NB4 (cell line): ENCODE data around the gene LOC128125822.
A peak's percentile ranks its signal among the peaks of the same experiment; 100 is the strongest.
"Not testable (repeated sequence)": the region's sequence is repeated elsewhere in the genome, so short reads cannot be mapped to it uniquely, and the experiment has no call there.

Experiments used
- DNase-seq: peaks from one replicate; pipeline ENCODE4 v3.0.0; 2010; ENCODE audit warnings: low read depth
- H3K4me3 ChIP-seq: one replicate; pipeline ENCODE4 v1.5.1; 2011; ENCODE audit warnings: mild to moderate bottlenecking, low read depth, low read length, moderate library complexity
- MYC ChIP-seq: IDR thresholded peaks from 2 replicates; pipeline ENCODE4 v1.6.1; 2011; ENCODE audit warnings: low read depth, low read length
- POLR2A ChIP-seq: IDR thresholded peaks from 2 replicates; pipeline ENCODE4 v1.6.1; 2011; ENCODE audit warnings: mild to moderate bottlenecking; ENCODE audit not compliant: insufficient read length; ENCODE audit errors: extremely low read depth
- TF ChIP-seq, protein P1 (sequence below): IDR thresholded peaks from 2 replicates; pipeline ENCODE4 v1.6.1; 2011; ENCODE audit warnings: low read depth, low read length
- TF ChIP-seq, protein P2 (sequence below): IDR thresholded peaks from one replicate; pipeline ENCODE4 v1.5.1; 2012; ENCODE audit warnings: low read depth, low read length

The LOC128125822 gene

DNA sequence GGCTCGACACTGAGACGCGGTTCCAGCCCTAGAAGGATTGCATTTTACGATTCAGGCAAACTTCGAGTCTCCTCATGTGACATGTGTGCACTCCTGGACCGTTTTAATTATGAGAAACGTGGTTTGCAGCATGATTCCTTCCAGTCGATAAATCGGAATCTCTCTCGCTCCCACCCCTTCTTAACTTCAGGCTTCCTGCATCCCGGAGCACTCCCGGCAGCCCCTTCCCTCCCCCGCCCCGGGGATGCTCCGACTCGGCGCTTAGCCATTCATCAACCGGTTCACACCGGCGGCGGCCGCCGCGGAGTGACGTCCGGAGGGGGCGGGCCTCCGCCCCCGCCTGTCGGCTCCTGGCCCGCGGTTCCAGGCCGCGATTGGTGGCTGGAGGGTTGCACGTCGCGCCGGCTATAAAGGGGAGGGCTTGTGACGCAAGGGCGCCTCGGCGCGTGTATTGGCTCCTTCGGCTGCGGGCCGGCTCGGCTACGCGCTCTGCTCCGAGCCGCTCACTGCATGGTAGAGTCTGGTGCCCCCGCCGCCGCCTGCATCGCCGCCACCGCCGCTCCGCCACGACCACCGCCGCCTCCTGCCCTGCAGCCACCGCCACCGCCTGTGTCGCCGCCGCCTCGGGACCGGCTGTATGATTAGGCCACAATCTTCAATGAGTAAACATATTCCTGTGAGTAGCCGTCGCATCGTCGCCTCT, at the start of gene LOC128125822, which contains the start of gene PTP4A1:
Gene LOC128125822 (plus strand): TSS at position 437 of the 703 bp plus-strand sequence.
Gene PTP4A1 (plus strand): TSS at position 437 of the 703 bp plus-strand sequence. CDS start 4,401 bp downstream, outside the sequence.
- peak within 1 kb of the TSS; percentile 89 for H3K4me3 ChIP-seq
- peak; percentile 99 for DNase-seq
- TF ChIP-seq MYC (peak; percentile 47; the same call in 1 of the 2 replicates), POLR2A (peak; percentile 51)
- TF ChIP-seq, protein P1, sequence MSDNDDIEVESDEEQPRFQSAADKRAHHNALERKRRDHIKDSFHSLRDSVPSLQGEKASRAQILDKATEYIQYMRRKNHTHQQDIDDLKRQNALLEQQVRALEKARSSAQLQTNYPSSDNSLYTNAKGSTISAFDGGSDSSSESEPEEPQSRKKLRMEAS, result no peak; the same call in 1 of the 2 replicates
- TF ChIP-seq, protein P2, sequence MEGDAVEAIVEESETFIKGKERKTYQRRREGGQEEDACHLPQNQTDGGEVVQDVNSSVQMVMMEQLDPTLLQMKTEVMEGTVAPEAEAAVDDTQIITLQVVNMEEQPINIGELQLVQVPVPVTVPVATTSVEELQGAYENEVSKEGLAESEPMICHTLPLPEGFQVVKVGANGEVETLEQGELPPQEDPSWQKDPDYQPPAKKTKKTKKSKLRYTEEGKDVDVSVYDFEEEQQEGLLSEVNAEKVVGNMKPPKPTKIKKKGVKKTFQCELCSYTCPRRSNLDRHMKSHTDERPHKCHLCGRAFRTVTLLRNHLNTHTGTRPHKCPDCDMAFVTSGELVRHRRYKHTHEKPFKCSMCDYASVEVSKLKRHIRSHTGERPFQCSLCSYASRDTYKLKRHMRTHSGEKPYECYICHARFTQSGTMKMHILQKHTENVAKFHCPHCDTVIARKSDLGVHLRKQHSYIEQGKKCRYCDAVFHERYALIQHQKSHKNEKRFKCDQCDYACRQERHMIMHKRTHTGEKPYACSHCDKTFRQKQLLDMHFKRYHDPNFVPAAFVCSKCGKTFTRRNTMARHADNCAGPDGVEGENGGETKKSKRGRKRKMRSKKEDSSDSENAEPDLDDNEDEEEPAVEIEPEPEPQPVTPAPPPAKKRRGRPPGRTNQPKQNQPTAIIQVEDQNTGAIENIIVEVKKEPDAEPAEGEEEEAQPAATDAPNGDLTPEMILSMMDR, result no peak

- DNase-seq, H3K4me3 ChIP-seq: not testable (repeated sequence)
Observed at GRCh38 chr6:63522911-63523287, 49.4 kb upstream of the LOC128125822 start.

DNA sequence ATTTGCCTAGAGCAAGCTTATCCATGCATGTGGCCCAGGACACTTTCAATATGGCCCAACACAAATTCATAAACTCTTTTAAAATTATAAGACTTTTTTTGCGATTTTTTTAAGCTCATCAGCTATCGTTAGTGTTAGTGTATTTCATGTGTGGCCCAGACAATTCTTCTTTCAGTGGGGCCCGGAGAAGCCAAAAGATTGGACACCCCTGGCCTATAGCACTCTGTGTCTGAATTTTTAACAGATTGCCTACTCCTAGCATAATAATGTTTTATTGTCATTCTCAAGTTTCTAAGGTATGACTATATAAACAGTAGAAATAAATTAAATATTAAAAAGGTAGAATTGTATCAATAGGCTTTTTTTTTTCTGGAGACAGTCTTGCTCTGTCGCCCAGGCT, 48.6 kb upstream of the LOC128125822 start:
- no peak overlapping the region for H3K4me3 ChIP-seq
- TF ChIP-seq MYC, result no peak
- TF ChIP-seq, protein P1, result no peak
- TF ChIP-seq, protein P2, result no peak
- no peak for TF ChIP-seq POLR2A
- DNase-seq, result no peak

DNA sequence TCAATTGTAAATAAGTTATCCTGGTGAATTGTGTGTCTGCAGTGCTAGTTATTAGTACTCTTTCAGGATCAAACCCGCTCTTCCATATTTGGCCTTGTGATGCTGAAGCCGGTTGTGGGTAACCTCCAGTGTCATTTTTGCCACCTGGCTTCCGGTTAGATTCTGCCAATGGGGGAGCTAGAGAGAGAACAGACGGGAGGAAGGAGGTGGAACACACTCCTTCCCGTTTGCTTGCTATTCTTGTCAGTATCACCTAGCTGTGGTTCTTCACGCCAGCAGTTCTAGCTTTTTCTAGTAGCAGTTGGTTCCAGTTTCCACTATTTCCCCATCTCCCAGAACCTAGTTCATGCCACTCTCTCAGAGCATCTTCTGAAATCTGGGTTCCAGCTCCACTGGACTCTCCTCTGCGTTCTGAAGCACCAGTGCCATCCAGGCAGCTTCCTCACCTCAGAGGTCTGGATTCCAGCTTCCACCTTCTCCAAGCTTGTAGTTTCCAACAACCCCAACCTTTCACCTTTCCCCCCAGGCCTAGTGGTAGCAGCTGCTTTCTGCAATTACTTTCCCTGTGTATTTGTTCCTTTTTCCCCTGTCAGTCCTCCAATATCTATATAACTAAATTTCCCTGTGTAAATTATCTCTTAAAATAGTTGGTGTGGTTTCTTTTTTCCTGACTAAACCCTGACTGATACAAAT, 46.9 kb upstream of the LOC128125822 start:
- TF ChIP-seq POLR2A, result no peak
- TF ChIP-seq, protein P2, result no peak
- TF ChIP-seq MYC, result no peak
- TF ChIP-seq, protein P1, result no peak
- H3K4me3 ChIP-seq, result no peak overlapping the region
- DNase-seq, result no peak

DNA sequence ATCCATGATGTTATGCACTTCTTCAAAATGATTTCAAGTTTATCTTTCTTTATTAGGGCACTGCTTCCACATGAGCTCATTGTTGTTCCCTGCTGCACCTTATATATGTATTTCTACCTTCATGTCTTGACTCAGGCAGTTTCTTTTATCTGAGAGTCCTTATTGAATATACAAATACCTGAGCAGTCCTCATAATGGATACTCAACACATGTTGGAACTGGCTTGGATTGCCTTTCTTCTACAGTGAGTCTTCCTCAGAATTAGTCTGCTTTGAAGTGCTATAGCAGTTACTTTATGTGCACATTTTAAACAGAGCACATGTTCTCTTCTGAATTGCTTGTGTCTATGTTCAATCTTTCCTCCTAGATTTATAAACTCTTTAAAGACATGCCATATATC, 45.3 kb upstream of the LOC128125822 start:
- H3K4me3 ChIP-seq, result no peak overlapping the region
- TF ChIP-seq MYC (no peak), POLR2A (no peak)
- TF ChIP-seq, protein P2, result no peak
- TF ChIP-seq, protein P1, result no peak
- DNase-seq, result no peak

GRCh38 chr6:63527658-63528514, 44.4 kb upstream of the LOC128125822 start:
- TF ChIP-seq, protein P2, result no peak
- TF ChIP-seq POLR2A (no peak), MYC (no peak)
- TF ChIP-seq, protein P1, result no peak
- no peak overlapping the region for H3K4me3 ChIP-seq
- no peak for DNase-seq
